ENCODE measurements around the gene TOP3A.
A peak's percentile ranks its signal among the peaks of the same experiment; 100 is the strongest.

Gene TOP3A

DNA sequence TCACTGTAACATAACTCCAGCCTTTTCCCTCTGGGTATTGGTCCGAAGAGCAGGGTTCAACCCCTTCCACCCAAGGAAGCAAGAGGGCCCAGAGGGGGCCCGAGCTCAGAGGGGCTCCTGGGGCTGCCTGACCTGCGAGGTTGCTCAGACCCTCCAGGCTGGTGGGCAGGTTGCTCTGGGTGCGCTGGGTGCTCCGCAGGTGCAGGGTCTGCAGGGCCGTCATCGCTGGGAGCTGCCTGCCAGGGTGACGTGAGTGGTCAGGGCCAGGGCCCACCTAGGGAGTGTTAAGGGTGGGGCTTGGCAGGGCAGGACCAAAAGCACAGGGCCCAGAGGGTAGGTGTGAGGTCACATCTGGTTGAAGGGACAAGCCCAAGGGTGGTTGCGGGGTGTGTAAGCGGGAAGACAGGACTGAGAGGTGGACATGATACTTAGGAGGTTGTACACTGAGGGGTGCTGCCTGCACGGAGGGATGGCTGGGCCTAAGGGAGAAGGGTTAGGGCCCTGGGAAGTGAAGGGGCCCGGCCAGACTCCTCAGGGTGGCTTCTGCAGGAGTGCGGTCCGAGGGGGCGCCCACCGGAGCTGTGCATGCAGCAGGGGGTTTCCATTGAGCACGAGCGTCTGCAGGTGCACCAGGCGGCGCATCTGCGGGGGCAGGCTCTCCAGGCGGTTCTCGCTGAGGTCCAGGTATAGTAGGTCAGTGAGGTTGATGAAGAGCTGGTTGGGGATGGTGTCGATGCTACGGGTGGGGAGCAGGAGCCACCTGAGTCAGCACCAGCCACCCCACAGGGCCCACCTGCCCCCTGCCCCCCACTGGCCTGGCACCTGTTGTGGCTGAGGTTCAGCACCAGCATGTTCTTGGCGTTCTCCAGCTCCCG, 60.6 kb downstream of the TOP3A start:
- no peak for DNase-seq

- DNase-seq: no peak
Measured at GRCh38 chr17:18253187-18253884, 61.5 kb downstream of the TOP3A start.

DNA sequence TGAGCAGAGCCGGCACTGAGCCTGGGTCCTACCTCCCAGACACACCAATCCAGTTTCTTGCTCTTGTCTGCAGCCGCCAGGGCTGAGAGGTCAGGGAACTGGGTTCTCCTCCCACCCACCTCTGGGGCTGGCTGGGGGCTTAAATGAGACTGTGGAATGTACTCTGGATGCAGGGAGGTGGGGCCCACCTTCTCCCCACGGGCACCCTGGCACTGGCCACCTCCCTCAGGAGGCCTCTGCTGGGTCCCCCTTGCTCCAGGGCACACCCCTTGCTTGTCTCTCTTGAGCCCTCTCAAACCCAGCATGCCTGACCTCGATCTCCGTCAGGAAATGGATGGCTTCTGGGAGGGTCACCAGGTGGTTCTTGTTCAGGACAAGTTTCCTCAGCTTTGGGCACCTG, 62.6 kb downstream of the TOP3A start:
- DNase-seq: no peak

- no peak for DNase-seq
Measured at GRCh38 chr17:18251204-18251603, 63.6 kb downstream of the TOP3A start.

GRCh38 chr17:18250708-18251107, 64.1 kb downstream of the TOP3A start:
- no peak for DNase-seq

- no peak for DNase-seq
Measured at GRCh38 chr17:18250259-18250658, 64.5 kb downstream of the TOP3A start.

DNA sequence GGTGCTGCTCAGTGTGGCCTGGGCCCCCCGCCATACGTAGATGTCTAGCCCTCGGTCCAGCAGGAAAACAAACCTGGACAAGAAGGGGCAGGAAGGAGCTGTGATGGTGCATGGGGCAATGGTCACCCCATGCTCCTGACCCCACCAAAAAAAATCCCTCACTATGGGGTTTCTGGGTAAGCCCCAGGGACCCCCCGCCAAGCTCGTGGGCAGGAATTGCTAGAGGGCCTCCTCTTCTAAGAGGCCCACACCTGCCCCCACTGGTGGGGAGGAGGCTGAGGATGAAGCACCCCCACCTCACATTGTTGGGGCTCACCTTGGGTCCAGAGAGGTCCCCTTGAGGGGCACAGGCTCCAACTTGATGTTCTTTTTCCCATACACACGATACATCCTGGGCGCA, 66.0 kb downstream of the TOP3A start:
- DNase-seq: no peak

DNA sequence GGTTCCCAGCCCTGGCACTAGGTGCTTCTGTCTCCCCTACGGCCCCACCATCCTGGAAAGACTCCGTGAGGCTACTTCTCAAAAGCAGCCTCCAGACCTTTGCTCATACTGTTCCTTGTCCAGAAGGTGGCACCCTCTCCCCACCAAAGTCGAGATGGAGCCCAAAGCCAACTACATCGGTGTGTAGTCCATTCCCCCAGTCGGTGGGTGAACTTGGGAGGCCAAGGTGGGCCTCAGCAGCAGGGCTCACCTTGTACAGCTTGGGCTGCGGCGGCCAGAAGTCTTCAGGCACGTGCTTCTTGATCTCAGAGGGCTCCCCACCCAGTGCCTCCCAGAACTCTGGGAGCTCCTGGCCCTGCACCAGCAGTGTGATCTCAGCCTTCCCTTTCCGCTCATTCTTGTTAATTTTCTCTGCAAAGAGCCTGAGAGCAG, 66.5 kb downstream of the TOP3A start:
- peak; percentile 57 for DNase-seq

DNA sequence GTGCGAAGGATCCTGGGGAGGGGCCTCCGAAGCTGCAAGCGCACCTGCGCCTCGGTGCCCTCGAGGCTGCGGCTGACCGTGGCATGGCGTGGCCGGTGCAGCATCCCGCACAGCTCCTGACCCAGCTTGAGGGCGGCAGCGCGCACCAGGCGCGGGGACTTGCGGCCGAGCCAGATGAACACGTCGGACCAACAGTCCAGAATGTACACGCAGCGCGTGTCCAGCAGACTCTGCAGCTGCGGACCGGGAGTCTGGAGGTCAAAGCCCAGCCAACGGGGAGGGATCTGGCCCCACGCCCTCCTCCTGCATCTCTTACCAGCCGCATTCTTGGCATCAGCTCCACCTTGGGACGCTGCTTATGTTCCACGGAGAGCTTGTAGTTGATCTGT, 67.2 kb downstream of the TOP3A start:
- DNase-seq: no peak

GRCh38 chr17:18246880-18247612, 67.7 kb downstream of the TOP3A start:
- peak; percentile 63 for DNase-seq

DNA sequence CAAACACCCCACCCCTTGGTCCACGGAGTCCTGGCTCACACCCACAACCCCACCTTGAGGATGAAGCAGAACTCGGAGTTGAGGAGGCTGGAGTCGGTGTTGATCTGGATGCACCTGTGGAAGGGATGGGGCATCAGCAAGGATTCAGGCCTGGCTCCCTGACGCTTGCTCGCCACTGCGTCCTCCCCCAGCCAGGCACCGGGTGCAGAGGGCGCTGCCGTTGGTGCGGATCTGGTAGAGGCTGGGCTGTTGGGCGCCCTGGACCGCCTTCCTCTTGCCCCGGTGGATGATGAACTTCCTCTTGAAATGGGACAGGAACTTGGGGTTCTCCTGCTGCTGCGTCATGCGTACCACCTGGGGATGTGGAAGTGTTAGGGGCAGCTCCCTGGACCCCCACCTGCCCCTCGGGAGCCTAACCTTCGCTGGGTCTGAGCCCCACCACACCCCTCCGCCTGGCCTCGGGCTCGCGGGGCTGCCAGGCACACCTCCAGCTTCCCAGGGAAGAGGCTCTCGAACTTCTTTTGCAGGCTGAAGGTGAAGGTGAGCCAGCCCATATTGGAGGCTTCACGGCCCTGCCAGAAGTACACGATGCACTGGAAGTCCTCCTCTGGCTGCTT, 68.6 kb downstream of the TOP3A start:
- no peak for DNase-seq

DNA sequence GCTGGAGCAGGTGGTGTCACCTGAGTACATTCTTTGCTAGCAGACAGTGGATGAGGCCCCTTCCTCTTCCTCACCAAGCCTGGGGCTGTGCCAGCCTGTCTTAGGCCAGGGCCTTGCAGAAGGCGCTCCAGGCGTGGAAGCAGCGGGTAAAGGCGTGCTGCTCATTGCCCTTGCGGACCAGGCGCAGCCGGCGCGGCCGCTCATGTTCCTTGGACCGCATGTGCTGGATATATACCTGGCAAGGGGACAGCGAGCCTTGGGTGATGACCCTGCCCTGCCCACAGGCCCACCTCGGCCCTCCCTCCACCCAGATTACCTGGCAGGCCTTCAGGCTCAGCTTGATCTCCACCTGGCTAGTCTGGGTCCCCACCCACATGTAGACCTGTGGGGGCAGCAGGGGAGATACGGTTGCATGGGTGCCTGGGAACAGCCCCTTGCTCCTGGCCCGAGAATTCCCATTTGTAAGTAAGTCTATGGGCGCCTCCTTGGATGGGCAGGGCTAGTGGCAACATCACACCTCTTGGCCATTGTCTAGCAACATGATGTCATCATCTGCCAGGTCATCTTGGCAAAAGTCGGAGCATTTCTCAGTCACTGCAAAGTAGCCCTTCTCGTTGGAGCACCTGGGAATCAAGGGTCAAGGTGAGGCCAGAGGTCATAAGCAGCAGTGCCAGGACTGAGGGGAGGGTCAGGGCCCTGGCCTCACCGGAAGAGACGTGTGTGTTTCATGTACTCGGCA, 69.6 kb downstream of the TOP3A start:
- DNase-seq: no peak

GRCh38 chr17:18241229-18241871, 73.4 kb downstream of the TOP3A start:
- DNase-seq: no peak

GRCh38 chr17:18240449-18240848, 74.3 kb downstream of the TOP3A start:
- no peak for DNase-seq

DNA sequence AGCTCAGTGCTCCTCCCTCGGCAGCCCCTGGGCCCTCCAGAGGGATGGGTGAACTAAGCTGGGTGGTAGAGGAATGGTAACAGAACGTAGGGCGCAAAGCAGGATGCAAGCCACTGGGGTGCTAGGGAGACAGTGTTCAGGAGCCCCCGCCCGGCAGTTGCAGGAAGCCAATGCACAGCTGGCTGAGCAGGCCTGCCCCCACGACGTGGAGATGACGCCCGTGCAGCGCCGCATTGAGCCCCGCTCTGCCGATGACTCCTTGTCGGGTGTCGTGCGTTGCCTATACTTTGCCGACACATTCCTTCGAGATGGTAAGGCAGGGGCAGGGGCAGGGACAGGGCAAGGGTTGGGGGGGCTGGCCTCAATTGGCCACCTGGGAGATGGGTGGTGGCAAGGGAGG, 76.5 kb downstream of the TOP3A start:
- no peak for DNase-seq

DNA sequence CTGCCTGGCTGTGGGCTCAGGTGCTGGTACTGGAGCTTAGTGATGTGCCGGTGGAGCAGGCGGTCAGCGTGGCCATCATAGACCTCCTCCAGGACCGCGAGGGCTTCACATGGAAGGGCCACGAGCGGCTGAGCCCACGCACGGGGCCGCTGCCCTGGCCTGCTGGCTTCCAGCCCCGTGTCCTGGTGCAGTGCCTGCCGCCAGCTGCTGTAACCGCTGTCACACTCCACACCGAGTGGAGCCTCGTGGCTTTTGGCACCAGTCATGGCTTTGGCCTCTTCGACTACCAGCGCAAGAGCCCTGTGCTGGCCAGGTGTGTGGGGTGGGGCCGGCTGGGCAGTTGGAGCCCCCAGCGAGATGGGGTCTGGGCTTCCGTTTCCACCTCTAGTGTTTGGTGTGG, 77.3 kb downstream of the TOP3A start:
- no peak for DNase-seq

DNA sequence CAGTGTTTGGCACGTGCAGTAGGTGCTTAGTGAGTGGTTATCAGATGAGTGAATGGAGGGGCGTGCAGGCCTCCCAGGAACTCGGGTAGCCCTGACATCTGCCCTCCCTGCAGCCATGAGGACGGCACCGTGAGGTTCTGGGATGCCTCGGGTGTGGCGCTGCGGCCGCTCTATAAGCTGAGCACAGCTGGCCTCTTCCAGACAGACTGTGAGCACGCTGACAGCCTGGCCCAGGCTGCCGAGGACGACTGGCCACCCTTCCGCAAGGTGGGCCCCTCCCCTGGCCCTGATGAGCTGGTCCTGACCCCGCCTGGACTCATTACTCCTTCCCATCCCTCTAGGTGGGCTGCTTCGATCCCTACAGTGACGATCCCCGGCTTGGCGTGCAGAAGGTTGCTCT, 78.3 kb downstream of the TOP3A start:
- DNase-seq: no peak

DNA sequence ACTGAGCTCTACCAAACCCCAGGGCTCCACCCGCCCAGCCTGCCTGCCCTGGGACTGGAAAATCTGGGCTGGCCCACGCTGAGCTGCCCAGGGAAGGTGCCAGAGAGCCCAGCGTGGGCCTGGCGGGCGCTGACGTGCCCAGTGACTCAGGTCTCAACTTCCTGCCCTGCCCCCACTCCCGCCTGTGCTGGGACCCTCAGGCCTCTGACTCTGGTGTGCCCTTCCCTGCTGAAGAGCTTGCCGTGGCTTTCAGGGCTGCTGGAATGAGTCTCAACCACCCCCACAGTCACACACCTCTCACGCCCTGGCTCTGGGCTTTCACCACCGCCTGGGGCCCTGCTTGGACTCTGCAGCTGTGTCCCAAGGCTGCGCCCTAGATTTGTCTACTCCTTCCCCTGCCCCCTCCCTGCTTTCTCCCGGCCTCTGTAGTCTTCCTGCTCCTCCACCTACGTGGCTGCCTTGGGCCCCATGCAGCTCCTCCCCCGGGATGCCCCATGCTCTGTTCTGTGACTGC, 79.0 kb downstream of the TOP3A start:
- DNase-seq: no peak

DNA sequence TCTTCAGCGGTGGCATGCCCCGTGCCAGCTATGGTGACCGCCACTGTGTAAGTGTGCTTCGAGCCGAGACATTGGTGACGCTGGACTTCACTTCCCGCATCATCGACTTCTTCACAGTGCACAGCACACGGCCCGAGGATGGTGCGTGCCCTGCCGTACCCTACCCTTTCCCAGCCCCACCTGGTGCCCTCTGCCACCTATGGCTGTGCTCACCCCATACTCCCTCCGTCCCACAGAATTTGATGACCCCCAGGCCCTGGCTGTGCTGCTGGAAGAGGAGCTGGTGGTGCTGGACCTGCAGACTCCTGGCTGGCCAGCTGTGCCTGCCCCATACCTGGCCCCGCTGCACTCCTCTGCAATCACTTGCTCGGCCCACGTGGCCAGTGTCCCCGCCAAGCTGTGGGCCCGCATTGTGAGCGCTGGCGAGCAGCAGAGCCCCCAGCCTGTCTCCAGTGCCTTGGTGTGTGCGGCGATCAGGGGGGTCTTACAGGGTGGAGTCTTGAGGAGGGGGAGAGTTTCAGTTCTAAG, 79.9 kb downstream of the TOP3A start:
- no peak for DNase-seq

- DNase-seq: no peak
Measured at GRCh38 chr17:18233803-18234518, 80.8 kb downstream of the TOP3A start.

DNA sequence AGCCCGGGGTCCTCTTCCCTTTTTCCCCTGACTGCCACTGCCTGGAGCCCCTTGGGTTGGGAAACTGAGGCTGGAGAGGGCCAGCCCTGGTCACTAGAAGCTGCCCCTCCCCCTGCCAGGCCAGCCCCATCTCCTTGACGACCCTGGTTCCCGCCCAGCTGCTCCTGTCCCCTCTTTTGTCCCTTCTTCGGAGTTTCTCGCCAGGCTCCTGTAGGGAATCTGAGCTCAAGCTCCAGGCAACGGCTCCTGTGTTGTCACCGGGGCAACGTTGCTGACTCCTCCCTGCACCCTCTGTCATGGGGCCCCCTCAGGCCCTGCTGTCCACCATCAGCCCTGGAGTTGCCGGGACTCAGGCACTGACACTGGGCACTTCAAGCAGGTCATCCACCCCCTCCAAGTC, 83.6 kb downstream of the TOP3A start:
- no peak for DNase-seq
